Measurements from ENCODE around the gene HNRNPA2B1. TPM values are rescaled to one million over a fixed set of nuclear protein-coding genes. Genes with fewer than 3 reads are reported as not detected.

Gene HNRNPA2B1
- 100 to 1,000 TPM in 2 of 4 donors, 10 to 100 TPM in 2; 78.1 to 133 (median 99.4) TPM for total RNA-seq

GRCh38 chr7:26200444-26201246 lies at the start of gene HNRNPA2B1:
TSS of gene HNRNPA2B1 (minus strand) at chr7:26200746. CDS start at chr7:26200577, 169 bp downstream.
- WGBS, 2 donors, result 0% methylated on average over 62 to 71 of the region's 71 CpGs
- intact Hi-C loops (cut with DNase I; ENCODE audit: low total_unique reads), result loop anchor here (10.0 kb wide), 1 partner anchor 964 kb away; the partner anchor contains the start of gene HOXA9
- TF ChIP-seq CTCF (IDR thresholded peaks at IDR 0.05), result no peak
- TF ChIP-seq POLR2A (IDR thresholded peaks at IDR 0.05), result peak in 1 of 2 donors; percentile 100
- DNase-seq (ENCODE audit: low spot score in 2 of 2), result peak; percentile 98 to 99
- H3K4me3 ChIP-seq (ENCODE audit: low read depth, poor library complexity, severe bottlenecking), result peak within 1 kb of the TSS; percentile 95

- TF ChIP-seq CTCF (IDR thresholded peaks at IDR 0.05) (no peak), POLR2A (IDR thresholded peaks at IDR 0.05) (no peak)
- DNase-seq (ENCODE audit: low spot score in 2 of 2), result peak in 1 of 2 donors; percentile 26
- intact Hi-C loops (cut with DNase I; ENCODE audit: low total_unique reads), result no loop called here
- WGBS, 2 donors, result 83 to 84% methylated on average over 12 of the region's 12 CpGs
- H3K4me3 ChIP-seq (ENCODE audit: low read depth, poor library complexity, severe bottlenecking), result no peak overlapping the region
Observed at GRCh38 chr7:26250239-26250638, 49.7 kb upstream of the HNRNPA2B1 start.

GRCh38 chr7:26245150-26245549 lies 44.6 kb upstream of the HNRNPA2B1 start:
- no peak for TF ChIP-seq POLR2A (IDR thresholded peaks at IDR 0.05)
- no peak for TF ChIP-seq CTCF (IDR thresholded peaks at IDR 0.05)
- WGBS, 2 donors, result 94 to 96% methylated on average over 13 of the region's 13 CpGs
- no peak for DNase-seq (ENCODE audit: low spot score in 2 of 2)
- intact Hi-C loops (cut with DNase I; ENCODE audit: low total_unique reads), result no loop called here
- no peak overlapping the region for H3K4me3 ChIP-seq (ENCODE audit: low read depth, poor library complexity, severe bottlenecking)

- TF ChIP-seq CTCF (IDR thresholded peaks at IDR 0.05), result no peak
Observed at GRCh38 chr7:26238032-26238431, 37.5 kb upstream of the HNRNPA2B1 start.

GRCh38 chr7:26237035-26237807 lies 36.7 kb upstream of the HNRNPA2B1 start:
- peak in 1 of 2 donors; percentile 28 for DNase-seq (ENCODE audit: low spot score in 2 of 2)
- WGBS, 2 donors, result 80 to 83% methylated on average over 6 of the region's 6 CpGs
- H3K4me3 ChIP-seq (ENCODE audit: low read depth, poor library complexity, severe bottlenecking), result no peak overlapping the region
- intact Hi-C loops (cut with DNase I; ENCODE audit: low total_unique reads), result no loop called here
- TF ChIP-seq CTCF (IDR thresholded peaks at IDR 0.05) (no peak), POLR2A (IDR thresholded peaks at IDR 0.05) (no peak)

More at GRCh38 chr7:26238032-26238431, 37.5 kb upstream of the HNRNPA2B1 start:
- intact Hi-C loops (cut with DNase I; ENCODE audit: low total_unique reads), result no loop called here
- WGBS, 2 donors, result 60 to 82% methylated on average over 3 of the region's 3 CpGs
- DNase-seq (ENCODE audit: low spot score in 2 of 2), result no peak
- no peak overlapping the region for H3K4me3 ChIP-seq (ENCODE audit: low read depth, poor library complexity, severe bottlenecking)
